HepG2 (cell line): ENCODE measurements around the gene DCAKD. TPM values are rescaled to one million over a fixed set of nuclear protein-coding genes. Genes with fewer than 3 reads are reported as not detected.

ENCODE experiments used
- JDP2 ChIP-seq: sonication (generic); formaldehyde crosslinking; IDR thresholded peaks from 2 replicates; pipeline ENCODE4 v1.8.1; 2022; ENCODE audit warnings: missing genetic modification reagents, borderline replicate concordance
- SMAD1 ChIP-seq: sonication (generic); formaldehyde crosslinking; IDR thresholded peaks from 2 replicates; pipeline ENCODE4 v1.4.0; 2020; ENCODE audit warnings: missing genetic modification reagents, low read depth, mild to moderate bottlenecking, borderline replicate concordance
- SNRNP70 ChIP-seq: fragments of 200-400 bp; formaldehyde crosslinking; IDR thresholded peaks from 2 replicates; pipeline ENCODE4 v1.6.1; 2017; ENCODE audit warnings: mild to moderate bottlenecking, low read depth, low read length, moderate library complexity
- ZNF766 ChIP-seq: sonication (generic); formaldehyde crosslinking; IDR thresholded peaks from 2 replicates; pipeline ENCODE4 v1.5.0; 2020; ENCODE audit warnings: missing genetic modification reagents, borderline replicate concordance
- polyA plus RNA-seq, 8 experiments: library from polyadenylated mRNA; depleted of rRNA in 3 of 8; stranded (reverse) in 7 of 8; unstranded in 1 of 8; fragments of >200 nt; fragmentation: Illumina TruSeq in 4 of 8; extraction: Trizol in 4 of 8; gene quantifications; 2 replicates each; pipeline versions ENCODE4 v1.2.1 to v1.2.3, GENCODE V29; 2011 to 2016; ENCODE audit warnings: low read depth in 4 of 8, missing spikeins in 1 of 8, mixed read lengths in 1 of 8; ENCODE audit not compliant: insufficient read depth in 1 of 8
- total RNA-seq, 5 experiments: library from RNA; depleted of rRNA; stranded (reverse); fragments of >200 nt; fragmentation: Illumina TruSeq; extraction: Trizol; gene quantifications; 2 replicates each; pipeline ENCODE4 v1.2.3, GENCODE V29; 2016; ENCODE audit warnings: low read depth in 1 of 5
- TF ChIP-seq, protein P1 (sequence below), 2 experiments: fragments of 450-650 bp in 1 of 2; sonication (generic) in 1 of 2; formaldehyde crosslinking in 1 of 2; IDR thresholded peaks; 2 replicates each; pipeline versions ENCODE4 v1.6.1 to v1.8.0; 2016 to 2022; ENCODE audit warnings: antibody characterized with exemption in 1 of 2, mild to moderate bottlenecking in 1 of 2, missing genetic modification reagents in 1 of 2

Gene DCAKD
- total and polyA plus RNA-seq, 2 of the 13 experiments (the other 11 are each of a cell fraction or from before 2014, with no cell fraction given): 25.9 to 29.2 TPM

DNA sequence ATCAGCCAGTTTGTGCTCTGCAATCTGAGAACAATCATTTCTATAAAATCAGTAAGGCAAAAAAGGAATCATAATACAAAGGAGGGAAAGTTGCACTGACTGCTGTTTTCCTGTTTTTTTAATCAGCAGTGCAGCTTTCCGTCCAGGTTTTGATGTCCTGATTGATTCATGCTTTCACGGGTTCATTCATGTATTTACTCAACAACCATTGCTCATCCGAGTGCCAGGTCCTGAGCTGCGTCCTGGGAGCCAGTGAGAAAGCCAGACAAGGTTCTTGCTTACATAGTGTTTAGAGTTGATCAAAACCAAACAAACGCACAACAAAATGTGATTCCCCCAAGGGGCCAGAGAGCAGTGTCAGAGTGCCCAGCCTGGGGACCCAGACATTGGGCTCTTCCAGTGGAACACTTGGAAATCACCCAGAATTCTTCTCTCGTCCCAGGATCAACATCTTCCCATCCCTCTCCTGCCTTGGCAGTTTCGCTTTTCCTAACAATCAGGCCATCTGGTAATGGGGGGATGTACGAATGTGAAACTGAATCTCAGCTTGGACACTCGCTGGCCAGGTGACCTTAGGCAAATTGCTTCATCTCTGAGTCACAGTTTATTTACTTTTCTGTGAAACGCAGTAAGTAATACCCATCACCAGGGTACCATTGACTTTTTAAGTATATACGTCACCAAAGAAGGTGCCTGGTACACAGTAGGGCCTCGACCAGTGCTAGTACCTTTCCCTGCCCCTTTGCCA is 70.0 kb downstream of the DCAKD start (continued):
- TF ChIP-seq, protein P1, sequence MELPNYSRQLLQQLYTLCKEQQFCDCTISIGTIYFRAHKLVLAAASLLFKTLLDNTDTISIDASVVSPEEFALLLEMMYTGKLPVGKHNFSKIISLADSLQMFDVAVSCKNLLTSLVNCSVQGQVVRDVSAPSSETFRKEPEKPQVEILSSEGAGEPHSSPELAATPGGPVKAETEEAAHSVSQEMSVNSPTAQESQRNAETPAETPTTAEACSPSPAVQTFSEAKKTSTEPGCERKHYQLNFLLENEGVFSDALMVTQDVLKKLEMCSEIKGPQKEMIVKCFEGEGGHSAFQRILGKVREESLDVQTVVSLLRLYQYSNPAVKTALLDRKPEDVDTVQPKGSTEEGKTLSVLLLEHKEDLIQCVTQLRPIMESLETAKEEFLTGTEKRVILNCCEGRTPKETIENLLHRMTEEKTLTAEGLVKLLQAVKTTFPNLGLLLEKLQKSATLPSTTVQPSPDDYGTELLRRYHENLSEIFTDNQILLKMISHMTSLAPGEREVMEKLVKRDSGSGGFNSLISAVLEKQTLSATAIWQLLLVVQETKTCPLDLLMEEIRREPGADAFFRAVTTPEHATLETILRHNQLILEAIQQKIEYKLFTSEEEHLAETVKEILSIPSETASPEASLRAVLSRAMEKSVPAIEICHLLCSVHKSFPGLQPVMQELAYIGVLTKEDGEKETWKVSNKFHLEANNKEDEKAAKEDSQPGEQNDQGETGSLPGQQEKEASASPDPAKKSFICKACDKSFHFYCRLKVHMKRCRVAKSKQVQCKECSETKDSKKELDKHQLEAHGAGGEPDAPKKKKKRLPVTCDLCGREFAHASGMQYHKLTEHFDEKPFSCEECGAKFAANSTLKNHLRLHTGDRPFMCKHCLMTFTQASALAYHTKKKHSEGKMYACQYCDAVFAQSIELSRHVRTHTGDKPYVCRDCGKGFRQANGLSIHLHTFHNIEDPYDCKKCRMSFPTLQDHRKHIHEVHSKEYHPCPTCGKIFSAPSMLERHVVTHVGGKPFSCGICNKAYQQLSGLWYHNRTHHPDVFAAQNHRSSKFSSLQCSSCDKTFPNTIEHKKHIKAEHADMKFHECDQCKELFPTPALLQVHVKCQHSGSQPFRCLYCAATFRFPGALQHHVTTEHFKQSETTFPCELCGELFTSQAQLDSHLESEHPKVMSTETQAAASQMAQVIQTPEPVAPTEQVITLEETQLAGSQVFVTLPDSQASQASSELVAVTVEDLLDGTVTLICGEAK (IDR thresholded peaks at IDR 0.05): no peak
- TF ChIP-seq, protein P1 (CRISPR knock-in tag; IDR thresholded peaks at IDR 0.05): no peak
- TF ChIP-seq SMAD1 (CRISPR knock-in tag) (no peak), JDP2 (CRISPR knock-in tag) (no peak), SNRNP70 (no peak), ZNF766 (CRISPR knock-in tag) (no peak)
